Body of pancreas (tissue), 4 donors: ENCODE data around the gene BMP7.

Source experiments
- CTCF ChIP-seq, 7 experiments: fragments of 450-650 bp in 4 of 7; fragments of 200-600 bp in 3 of 7; sonication (generic) in 3 of 7; IDR thresholded peaks; one replicate each; pipeline ENCODE4 v1.5.1; 2016 to 2019; ENCODE audit warnings: antibody characterized with exemption in 7 of 7
- POLR2A ChIP-seq, 3 donors: fragments of 450-650 bp; IDR thresholded peaks; one replicate each; pipeline ENCODE4 v1.6.1; 2016; ENCODE audit warnings: antibody characterized with exemption in 3 of 3, mild to moderate bottlenecking in 2 of 3

GRCh38 chr20:57213291-57213690 lies 53.1 kb downstream of the BMP7 start:
- no peak for TF ChIP-seq CTCF (IDR thresholded peaks at IDR 0.05)
- no peak for TF ChIP-seq POLR2A (IDR thresholded peaks at IDR 0.05)
